Mucosa of rectum (tissue), 2 donors: ENCODE measurements around the gene DDX23.
A peak's percentile ranks its signal among the peaks of the same experiment; 100 is the strongest.

ENCODE experiments used
- H3K27ac ChIP-seq, 2 donors: one replicate each; pipeline ENCODE4 v1.7.0; 2013; ENCODE audit warnings: inconsistent platforms in 2 of 2, low read depth in 2 of 2, low read length in 2 of 2
- H3K27me3 ChIP-seq, 2 donors: one replicate each; pipeline ENCODE4 v1.7.0; 2013; ENCODE audit warnings: low read length in 2 of 2; ENCODE audit not compliant: control insufficient read depth in 2 of 2, insufficient read depth in 2 of 2
- H3K36me3 ChIP-seq, 2 donors: one replicate each; pipeline ENCODE4 v1.7.0; 2013; ENCODE audit warnings: low read length in 2 of 2; ENCODE audit not compliant: control insufficient read depth in 2 of 2, insufficient read depth in 2 of 2
- H3K4me1 ChIP-seq, 2 donors: one replicate each; pipeline ENCODE4 v1.7.0; 2013; ENCODE audit warnings: low read length in 2 of 2, mild to moderate bottlenecking in 1 of 2; ENCODE audit not compliant: control insufficient read depth in 2 of 2, insufficient read depth in 2 of 2
- H3K4me3 ChIP-seq, 2 donors: one replicate each; pipeline ENCODE4 v1.7.0; 2013; ENCODE audit warnings: low read length in 2 of 2
- H3K9ac ChIP-seq, 2 donors: one replicate each; pipeline ENCODE4 v1.7.0; 2013; ENCODE audit warnings: low read length in 2 of 2, low read depth in 1 of 2, mild to moderate bottlenecking in 1 of 2
- H3K9me3 ChIP-seq, 2 donors: one replicate each; pipeline ENCODE4 v1.7.0; 2013; ENCODE audit warnings: low read length in 2 of 2; ENCODE audit not compliant: control insufficient read depth in 2 of 2
- donor health status: healthy.
- donor health status: Normal muscosa, but diverticular disease.

DDX23 gene

GRCh38 chr12:48851883-48852733 is at the start of gene DDX23:
TSS of gene DDX23 (minus strand) at chr12:48852163. CDS start at chr12:48845782, 6,381 bp downstream.
- peak within 1 kb of the TSS; percentile 96 to 98 for H3K4me3 ChIP-seq
- H3K9ac ChIP-seq: peak within 1 kb of the TSS; percentile 91 to 96

GRCh38 chr12:48901278-48901677 is 49.3 kb upstream of the DDX23 start:
- no peaks in the 10 kb centered on the region for H3K36me3 ChIP-seq
- no peaks in the 10 kb centered on the region for H3K27me3 ChIP-seq
- no peaks in the 10 kb centered on the region for H3K9me3 ChIP-seq
- H3K9ac ChIP-seq: no peak overlapping the region
- H3K27ac ChIP-seq: no peak overlapping the region
- no peak overlapping the region for H3K4me3 ChIP-seq
- H3K4me1 ChIP-seq: peaks cover 0 to 3% of the 10 kb centered on the region in 2 donors

More at GRCh38 chr12:48851883-48852733, at the start of gene DDX23:
- H3K9me3 ChIP-seq: no peaks in the 10 kb centered on the region
- peaks cover 0 to 7% of the 10 kb centered on the region in 2 donors for H3K36me3 ChIP-seq
- peak within 1 kb of the TSS; percentile 75 to 83 for H3K27ac ChIP-seq
- peaks cover 17 to 21% of the 10 kb centered on the region in 2 donors for H3K4me1 ChIP-seq
- H3K27me3 ChIP-seq: no peaks in the 10 kb centered on the region

- no peak overlapping the region for H3K27ac ChIP-seq
These were observed 47.7 kb upstream of the DDX23 start for GRCh38 chr12:48899651-48900050.

GRCh38 chr12:48894271-48894670 is 42.3 kb upstream of the DDX23 start:
- no peaks in the 10 kb centered on the region for H3K36me3 ChIP-seq

More at GRCh38 chr12:48899651-48900050, 47.7 kb upstream of the DDX23 start:
- peaks cover 0 to 3% of the 10 kb centered on the region in 2 donors for H3K4me1 ChIP-seq
- H3K9me3 ChIP-seq: no peaks in the 10 kb centered on the region
- no peaks in the 10 kb centered on the region for H3K27me3 ChIP-seq
- H3K4me3 ChIP-seq: no peak overlapping the region
- H3K9ac ChIP-seq: no peak overlapping the region
- no peaks in the 10 kb centered on the region for H3K36me3 ChIP-seq

GRCh38 chr12:48890657-48891418 is 38.9 kb upstream of the DDX23 start:
- Histone ChIP-seq H3K9ac (no peak overlapping the region), H3K4me1 (peaks cover 3 to 4% of the 10 kb centered on the region in 2 donors), H3K27ac (no peak overlapping the region), H3K4me3 (peak overlapping the region in 1 of 2 donors; percentile 24), H3K9me3 (no peaks in the 10 kb centered on the region), H3K36me3 (no peaks in the 10 kb centered on the region), H3K27me3 (peaks cover 5 to 8% of the 10 kb centered on the region in 2 donors)

More at GRCh38 chr12:48894271-48894670, 42.3 kb upstream of the DDX23 start:
- no peaks in the 10 kb centered on the region for H3K9me3 ChIP-seq
- H3K4me3 ChIP-seq: no peak overlapping the region
- no peak overlapping the region for H3K9ac ChIP-seq
- H3K4me1 ChIP-seq: peaks cover 3 to 4% of the 10 kb centered on the region in 2 donors
- H3K27me3 ChIP-seq: peaks cover 5 to 8% of the 10 kb centered on the region in 2 donors
- no peak overlapping the region for H3K27ac ChIP-seq

- Histone ChIP-seq H3K4me1 (peaks cover 3 to 4% of the 10 kb centered on the region in 2 donors), H3K9me3 (no peaks in the 10 kb centered on the region), H3K9ac (no peak overlapping the region), H3K36me3 (no peaks in the 10 kb centered on the region), H3K27me3 (peaks cover 5 to 8% of the 10 kb centered on the region in 2 donors), H3K4me3 (no peak overlapping the region), H3K27ac (no peak overlapping the region)
These were observed 37.7 kb upstream of the DDX23 start for GRCh38 chr12:48889679-48890078.

GRCh38 chr12:48883305-48884161 is 31.6 kb upstream of the DDX23 start:
- H3K27ac ChIP-seq: no peak overlapping the region
- no peak overlapping the region for H3K9ac ChIP-seq

GRCh38 chr12:48882972-48883304 is 31.0 kb upstream of the DDX23 start:
- H3K27ac ChIP-seq: no peak overlapping the region
- peaks cover 0 to 2% of the 10 kb centered on the region in 2 donors for H3K4me1 ChIP-seq
- H3K27me3 ChIP-seq: peaks cover 0 to 3% of the 10 kb centered on the region in 2 donors
- no peak overlapping the region for H3K4me3 ChIP-seq
- no peaks in the 10 kb centered on the region for H3K36me3 ChIP-seq
- no peaks in the 10 kb centered on the region for H3K9me3 ChIP-seq
- H3K9ac ChIP-seq: no peak overlapping the region

More at GRCh38 chr12:48883305-48884161, 31.6 kb upstream of the DDX23 start:
- no peaks in the 10 kb centered on the region for H3K9me3 ChIP-seq
- H3K36me3 ChIP-seq: no peaks in the 10 kb centered on the region
- H3K4me3 ChIP-seq: no peak overlapping the region
- H3K27me3 ChIP-seq: peaks cover 0 to 3% of the 10 kb centered on the region in 2 donors
- H3K4me1 ChIP-seq: peaks cover 0 to 2% of the 10 kb centered on the region in 2 donors

GRCh38 chr12:48882315-48882687 is 30.3 kb upstream of the DDX23 start:
- Histone ChIP-seq H3K9me3 (no peaks in the 10 kb centered on the region), H3K4me1 (peaks cover 0 to 2% of the 10 kb centered on the region in 2 donors), H3K9ac (no peak overlapping the region), H3K4me3 (no peak overlapping the region), H3K36me3 (no peaks in the 10 kb centered on the region), H3K27ac (peak overlapping the region in 1 of 2 donors; percentile 9), H3K27me3 (peaks cover 0 to 3% of the 10 kb centered on the region in 2 donors)
